ENCODE data around the gene PDE6G. TPM values are rescaled to one million over a fixed set of nuclear protein-coding genes. Genes with fewer than 3 reads are reported as not detected.

The PDE6G gene
- total and polyA plus RNA-seq, 2 experiments from 2014 or later, result 5.5 to 9.0 TPM

- H3K4me3 Mint-ChIP-seq, result no peak overlapping the region
- DNase-seq (ENCODE audit: low spot score) (no peak), ATAC-seq (no peak)
- Histone ChIP-seq H3K4me3 (no peak overlapping the region), H3K36me3 (ENCODE audit: insufficient read depth) (peaks cover 38% of the 10 kb centered on the region), H3K4me1 (ENCODE audit: insufficient read depth) (no peaks in the 10 kb centered on the region), H3K4me2 (no peak overlapping the region), H3K79me2 (replicated peaks; ENCODE audit: insufficient read depth) (peaks cover 66% of the 10 kb centered on the region), H3F3A (replicated peaks; ENCODE audit: low read depth) (no peaks in the 10 kb centered on the region; the same call in 1 of the 2 replicates), H2AFZ (no peak overlapping the region), H4K20me1 (replicated peaks; ENCODE audit: insufficient read depth) (peaks cover 47% of the 10 kb centered on the region), H3K9me2 (ENCODE audit: insufficient read depth) (no peaks in the 10 kb centered on the region), H3K27me3 (ENCODE audit: insufficient read depth) (no peaks in the 10 kb centered on the region), H3K27ac (ENCODE audit: low read depth) (no peak overlapping the region; the same call in 1 of the 2 replicates)
- peaks cover 12% of the 10 kb centered on the region; the same call in 2 of the 3 replicates for H3K9me3 Mint-ChIP-seq
- H3K36me3 Mint-ChIP-seq (ENCODE audit: low read depth), result peaks cover 84% of the 10 kb centered on the region
- peaks cover 12% of the 10 kb centered on the region for H3K27me3 Mint-ChIP-seq (ENCODE audit: insufficient read depth, low read depth, poor library complexity)
- no peaks in the 10 kb centered on the region for H3K4me1 Mint-ChIP-seq
- TF ChIP-seq CREB1 (CRISPR knock-in tag; IDR thresholded peaks at IDR 0.05; ENCODE audit: low read depth) (no peak), NANOG (IDR thresholded peaks at IDR 0.05; ENCODE audit: borderline replicate concordance) (no peak)
- TF ChIP-seq, protein P1, sequence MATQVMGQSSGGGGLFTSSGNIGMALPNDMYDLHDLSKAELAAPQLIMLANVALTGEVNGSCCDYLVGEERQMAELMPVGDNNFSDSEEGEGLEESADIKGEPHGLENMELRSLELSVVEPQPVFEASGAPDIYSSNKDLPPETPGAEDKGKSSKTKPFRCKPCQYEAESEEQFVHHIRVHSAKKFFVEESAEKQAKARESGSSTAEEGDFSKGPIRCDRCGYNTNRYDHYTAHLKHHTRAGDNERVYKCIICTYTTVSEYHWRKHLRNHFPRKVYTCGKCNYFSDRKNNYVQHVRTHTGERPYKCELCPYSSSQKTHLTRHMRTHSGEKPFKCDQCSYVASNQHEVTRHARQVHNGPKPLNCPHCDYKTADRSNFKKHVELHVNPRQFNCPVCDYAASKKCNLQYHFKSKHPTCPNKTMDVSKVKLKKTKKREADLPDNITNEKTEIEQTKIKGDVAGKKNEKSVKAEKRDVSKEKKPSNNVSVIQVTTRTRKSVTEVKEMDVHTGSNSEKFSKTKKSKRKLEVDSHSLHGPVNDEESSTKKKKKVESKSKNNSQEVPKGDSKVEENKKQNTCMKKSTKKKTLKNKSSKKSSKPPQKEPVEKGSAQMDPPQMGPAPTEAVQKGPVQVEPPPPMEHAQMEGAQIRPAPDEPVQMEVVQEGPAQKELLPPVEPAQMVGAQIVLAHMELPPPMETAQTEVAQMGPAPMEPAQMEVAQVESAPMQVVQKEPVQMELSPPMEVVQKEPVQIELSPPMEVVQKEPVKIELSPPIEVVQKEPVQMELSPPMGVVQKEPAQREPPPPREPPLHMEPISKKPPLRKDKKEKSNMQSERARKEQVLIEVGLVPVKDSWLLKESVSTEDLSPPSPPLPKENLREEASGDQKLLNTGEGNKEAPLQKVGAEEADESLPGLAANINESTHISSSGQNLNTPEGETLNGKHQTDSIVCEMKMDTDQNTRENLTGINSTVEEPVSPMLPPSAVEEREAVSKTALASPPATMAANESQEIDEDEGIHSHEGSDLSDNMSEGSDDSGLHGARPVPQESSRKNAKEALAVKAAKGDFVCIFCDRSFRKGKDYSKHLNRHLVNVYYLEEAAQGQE (IDR thresholded peaks at IDR 0.05; ENCODE audit: unreplicated experiment), result no peak
- peak overlapping the region; percentile 17; the same call in 1 of the 2 replicates for H3K27ac Mint-ChIP-seq
These were observed 44.0 kb downstream of the PDE6G start for GRCh38 chr17:81612172-81612970.

- peak; percentile 31 for DNase-seq (ENCODE audit: low spot score)
- no peak overlapping the region for H3K4me3 Mint-ChIP-seq
- Histone ChIP-seq H3F3A (replicated peaks; ENCODE audit: low read depth) (peaks cover 4% of the 10 kb centered on the region; the same call in 1 of the 2 replicates), H4K20me1 (replicated peaks; ENCODE audit: insufficient read depth) (peaks cover 44% of the 10 kb centered on the region), H3K79me2 (replicated peaks; ENCODE audit: insufficient read depth) (peaks cover 42% of the 10 kb centered on the region), H3K4me1 (ENCODE audit: insufficient read depth) (no peaks in the 10 kb centered on the region), H3K4me2 (no peak overlapping the region), H3K9me2 (ENCODE audit: insufficient read depth) (no peaks in the 10 kb centered on the region), H2AFZ (no peak overlapping the region), H3K4me3 (no peak overlapping the region), H3K27ac (ENCODE audit: low read depth) (no peak overlapping the region), H3K27me3 (ENCODE audit: insufficient read depth) (no peaks in the 10 kb centered on the region), H3K36me3 (ENCODE audit: insufficient read depth) (peaks cover 55% of the 10 kb centered on the region)
- peaks cover 78% of the 10 kb centered on the region for H3K36me3 Mint-ChIP-seq (ENCODE audit: low read depth)
- no peak overlapping the region for H3K27ac Mint-ChIP-seq
- no peaks in the 10 kb centered on the region for H3K4me1 Mint-ChIP-seq
- ATAC-seq, result peak; percentile 40; the same call in 2 of the 3 replicates
- H3K9me3 Mint-ChIP-seq, result no peaks in the 10 kb centered on the region
- H3K27me3 Mint-ChIP-seq (ENCODE audit: insufficient read depth, low read depth, poor library complexity), result peaks cover 6% of the 10 kb centered on the region
- TF ChIP-seq, protein P1 (IDR thresholded peaks at IDR 0.05; ENCODE audit: unreplicated experiment), result no peak
- no peak for TF ChIP-seq POLR2AphosphoS5 (IDR thresholded peaks at IDR 0.05; ENCODE audit: low read depth)
- TF ChIP-seq STAT1 (IDR thresholded peaks at IDR 0.05; ENCODE audit: unreplicated experiment), result no peak
- TF ChIP-seq ZNF114 (CRISPR knock-in tag; IDR thresholded peaks at IDR 0.05), result no peak
These were observed 46.6 kb downstream of the PDE6G start for GRCh38 chr17:81609541-81610311.

Data from GM23338 (cell line).